Activated CD4-positive, alpha-beta T cell treated with anti-CD3 and anti-CD28 coated beads for 24 hours (primary cell): ENCODE data around the gene HSPA14.
"Not testable (repeated sequence)": the region's sequence is repeated elsewhere in the genome, so short reads cannot be mapped to it uniquely, and the experiment has no call there.

ENCODE experiments used
- DNase-seq, 2 donors: peaks; one replicate each; pipeline ENCODE4 v3.0.0-alpha.2; 2020; ENCODE audit warnings: low read depth in 2 of 2

Gene HSPA14

GRCh38 chr10:14837757-14838581 lies at the start of gene HSPA14, which contains the start of the genes CDNF and MSANTD7:
TSS of gene HSPA14 (plus strand) at chr10:14838306. CDS start at chr10:14838403, 97 bp downstream.
TSS of gene CDNF (minus strand) at chr10:14838037. CDS start at chr10:14837946, 91 bp downstream.
TSS of gene MSANTD7 (plus strand) at chr10:14838306. CDS start at chr10:14842285, 3,979 bp downstream.
- DNase-seq = peak; percentile 98 to 99

- no peak for DNase-seq
These were observed 39.5 kb upstream of the HSPA14 start for GRCh38 chr10:14798636-14799035.

GRCh38 chr10:14800397-14800796 lies 37.7 kb upstream of the HSPA14 start:
- DNase-seq = no peak

- no peak for DNase-seq
These were observed 36.4 kb upstream of the HSPA14 start for GRCh38 chr10:14801723-14802122.

GRCh38 chr10:14803827-14804226 lies 34.3 kb upstream of the HSPA14 start:
- no peak for DNase-seq

- no peak for DNase-seq
These were observed 31.8 kb upstream of the HSPA14 start for GRCh38 chr10:14806318-14806717.

- DNase-seq = no peak
These were observed 26.8 kb upstream of the HSPA14 start for GRCh38 chr10:14810969-14811953.

- no peak for DNase-seq
These were observed 25.8 kb upstream of the HSPA14 start for GRCh38 chr10:14812271-14812670.

- DNase-seq = no peak
These were observed 22.4 kb upstream of the HSPA14 start for GRCh38 chr10:14815681-14816080.

GRCh38 chr10:14816717-14817116 lies 21.4 kb upstream of the HSPA14 start:
- DNase-seq = not testable (repeated sequence)

- no peak for DNase-seq
These were observed 17.9 kb upstream of the HSPA14 start for GRCh38 chr10:14820010-14820774.

GRCh38 chr10:14820775-14821154 lies 17.3 kb upstream of the HSPA14 start:
- no peak for DNase-seq

- DNase-seq = no peak
These were observed 16.3 kb upstream of the HSPA14 start for GRCh38 chr10:14821635-14822375.

GRCh38 chr10:14822879-14823755 lies 15.0 kb upstream of the HSPA14 start:
- peak; percentile 19 to 21 for DNase-seq

GRCh38 chr10:14823966-14824365 lies 14.1 kb upstream of the HSPA14 start:
- no peak for DNase-seq

- DNase-seq = no peak
These were observed 11.9 kb upstream of the HSPA14 start for GRCh38 chr10:14826076-14826829.

- no peak for DNase-seq
These were observed 5.0 kb upstream of the HSPA14 start for GRCh38 chr10:14833106-14833505.

GRCh38 chr10:14836208-14836607 lies 1.9 kb upstream of the HSPA14 start:
- DNase-seq = no peak
